Right lung (tissue), 5 donors: ENCODE data around the gene ROR2. TPM values are rescaled to one million over a fixed set of nuclear protein-coding genes. Genes with fewer than 3 reads are reported as not detected.

Experiments
- DNase-seq, 2 donors: peaks; one replicate each; pipeline ENCODE4 v3.0.0-alpha.2; 2013
- polyA plus RNA-seq, 5 donors: library from polyadenylated mRNA; unstranded; fragments of 120-200 nt; gene quantifications; one replicate each; pipeline versions ENCODE4 v1.2.1 to v1.2.3, GENCODE V29; 2013; ENCODE audit warnings: inconsistent platforms in 1 of 5, low replicate concordance in 1 of 5; ENCODE audit not compliant: insufficient read length in 5 of 5, insufficient read depth in 1 of 5

The ROR2 gene
- polyA plus RNA-seq, 5 donors = 24.4 to 33.5 (median 29.7) TPM

DNA sequence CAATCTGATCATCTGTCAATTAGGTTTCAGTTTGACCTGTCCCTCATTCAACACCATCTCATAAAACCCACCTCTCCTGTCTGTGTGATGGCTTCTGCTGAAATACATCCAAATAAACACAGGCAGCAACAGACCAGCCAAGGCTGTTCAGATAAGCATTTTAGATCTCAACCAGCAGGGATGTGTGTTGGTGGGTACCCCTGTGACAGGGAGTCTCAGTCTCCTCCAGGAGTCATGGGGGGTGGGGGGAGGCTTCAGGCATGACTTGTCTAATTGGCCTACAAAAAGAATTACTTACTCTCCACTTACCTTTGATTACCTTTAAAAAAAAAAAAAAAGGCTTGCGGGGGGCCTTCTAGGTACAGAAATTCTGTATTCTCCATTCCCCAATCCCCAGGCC lies 65.9 kb downstream of the ROR2 start:
- no peak for DNase-seq

DNA sequence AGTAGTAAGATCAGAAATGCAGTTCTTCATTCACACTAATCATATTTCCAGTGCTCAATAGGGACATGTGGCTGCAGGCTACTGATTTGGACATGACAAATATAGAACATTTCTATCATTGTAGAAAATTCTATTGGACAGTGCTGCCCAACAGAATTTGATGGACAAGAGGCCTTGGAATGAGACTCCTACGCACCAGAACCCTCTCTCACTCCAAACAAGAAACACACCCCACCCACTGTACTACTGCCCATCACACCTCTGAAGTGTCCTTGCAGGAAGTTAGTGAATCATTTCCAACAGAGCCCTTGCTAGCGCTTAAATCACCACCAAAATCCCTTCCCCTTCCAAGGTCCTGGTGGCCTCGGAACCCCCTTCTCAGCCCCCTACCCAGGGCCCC lies 66.5 kb downstream of the ROR2 start:
- no peak for DNase-seq

- no peak for DNase-seq
These were observed 67.4 kb downstream of the ROR2 start for GRCh38 chr9:91882627-91883026.

DNA sequence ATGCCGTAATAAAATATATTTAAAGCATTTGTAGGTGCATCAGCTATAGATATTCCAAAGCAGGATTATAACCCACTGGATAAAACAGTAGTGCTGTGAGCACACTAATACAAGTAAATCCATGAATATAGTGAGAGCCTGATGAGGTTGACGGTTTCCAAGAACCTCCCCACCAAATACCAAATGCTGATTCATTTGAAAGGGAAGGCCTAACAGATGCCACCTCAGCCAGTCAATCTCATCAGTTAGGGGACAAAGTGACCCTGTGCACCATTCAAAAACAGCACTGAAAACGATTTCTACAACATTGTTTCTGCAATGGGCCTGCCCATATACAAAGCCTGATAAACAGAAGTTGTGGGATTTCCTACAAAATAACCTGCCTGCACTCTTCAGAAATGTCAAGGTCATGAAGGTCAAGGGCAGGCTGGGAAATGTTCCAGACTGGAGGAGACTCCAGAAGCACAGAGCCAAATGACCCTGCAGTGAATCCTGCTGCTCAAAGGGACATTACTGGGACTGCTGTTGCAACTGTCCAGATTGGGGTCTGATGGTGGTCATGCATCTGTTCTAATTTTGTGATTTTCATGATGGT lies 69.6 kb downstream of the ROR2 start:
- DNase-seq = no peak

GRCh38 chr9:91879231-91879630 lies 70.8 kb downstream of the ROR2 start:
- no peak for DNase-seq

- DNase-seq = no peak
These were observed 76.4 kb downstream of the ROR2 start for GRCh38 chr9:91873637-91874051.

DNA sequence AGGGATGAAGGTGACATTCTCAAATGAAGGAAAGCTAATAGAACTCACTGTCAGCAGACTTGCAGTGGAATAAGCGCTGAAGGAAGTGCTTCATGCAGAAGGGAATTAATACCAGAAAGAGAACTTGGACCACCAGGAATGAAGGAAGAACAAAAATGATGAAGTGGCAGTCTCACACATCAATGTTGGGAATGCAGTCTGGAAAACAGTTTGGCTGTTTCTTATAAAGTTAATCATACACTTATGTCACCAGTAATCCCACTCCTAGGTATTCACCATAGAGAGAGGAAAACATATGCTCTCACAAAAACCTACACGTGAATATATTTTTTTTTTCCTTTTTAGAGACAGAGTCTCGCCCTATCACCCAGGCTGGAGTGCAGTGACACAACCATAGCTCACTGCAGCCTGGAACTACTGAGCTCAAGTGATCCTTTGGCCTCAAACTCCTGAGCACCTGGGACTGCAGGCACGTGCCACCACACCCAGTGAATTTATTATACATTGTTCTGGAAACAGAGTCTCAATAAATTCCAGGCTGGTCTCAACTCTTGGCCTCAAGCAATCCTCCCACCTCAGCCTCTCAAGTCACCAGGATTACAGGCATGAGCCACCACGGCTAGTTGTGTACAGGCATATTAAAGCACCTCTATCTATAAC lies 81.2 kb downstream of the ROR2 start:
- no peak for DNase-seq

DNA sequence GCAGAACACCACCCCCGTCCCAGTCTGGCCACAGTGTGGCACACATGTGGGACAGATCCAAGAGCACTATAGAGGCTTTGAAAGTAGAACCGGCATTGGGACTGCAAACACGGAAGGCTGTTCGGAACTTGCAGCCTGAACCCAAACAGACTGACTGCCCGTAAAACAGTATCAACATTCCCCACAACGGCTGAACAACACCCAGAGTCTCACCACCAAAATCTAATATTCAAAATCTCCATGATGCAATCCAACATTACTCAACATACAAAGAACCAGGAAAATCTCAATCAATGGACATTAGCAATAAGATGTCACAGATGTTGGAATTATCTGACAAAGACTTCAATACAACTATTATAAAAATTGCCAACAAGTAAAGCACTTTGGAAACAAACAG lies 82.3 kb downstream of the ROR2 start:
- DNase-seq = no peak

DNA sequence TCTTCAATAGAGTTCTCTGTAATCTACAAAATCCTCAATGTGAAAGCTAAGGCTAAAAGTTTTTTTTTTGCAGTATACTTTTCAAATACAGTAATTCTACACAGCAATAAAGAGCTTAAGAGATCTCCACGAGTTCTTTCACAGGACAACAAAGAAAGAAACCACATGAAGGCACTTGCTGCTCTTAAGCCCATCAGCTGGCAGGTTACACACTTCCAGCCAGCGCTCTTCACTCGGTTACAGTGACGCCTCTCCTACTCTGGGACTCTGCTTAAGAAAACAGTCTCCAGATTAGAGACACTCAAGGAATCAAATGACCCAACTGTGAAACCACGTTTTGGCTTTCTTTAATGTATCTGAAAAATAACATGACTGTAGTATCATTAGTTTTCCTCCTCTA lies 85.0 kb downstream of the ROR2 start:
- no peak for DNase-seq

DNA sequence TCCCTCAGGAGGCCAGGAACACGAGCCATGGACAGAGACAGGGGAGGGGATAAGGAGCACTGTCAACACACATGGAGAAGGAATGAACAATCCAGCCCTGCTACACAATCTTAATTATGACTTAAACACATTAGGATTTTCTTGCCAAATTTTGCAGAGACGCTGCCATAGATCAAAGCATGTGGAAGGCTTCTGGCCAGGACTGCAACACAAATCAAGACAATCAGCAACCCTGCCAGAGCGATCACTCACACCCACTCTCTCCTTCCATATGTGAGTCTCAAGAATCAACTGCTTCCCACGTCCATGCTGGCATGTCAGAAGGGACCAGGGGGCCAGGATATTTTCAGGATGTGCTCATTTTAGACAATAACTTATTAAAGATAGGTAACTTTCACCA lies 85.6 kb downstream of the ROR2 start:
- DNase-seq = no peak

DNA sequence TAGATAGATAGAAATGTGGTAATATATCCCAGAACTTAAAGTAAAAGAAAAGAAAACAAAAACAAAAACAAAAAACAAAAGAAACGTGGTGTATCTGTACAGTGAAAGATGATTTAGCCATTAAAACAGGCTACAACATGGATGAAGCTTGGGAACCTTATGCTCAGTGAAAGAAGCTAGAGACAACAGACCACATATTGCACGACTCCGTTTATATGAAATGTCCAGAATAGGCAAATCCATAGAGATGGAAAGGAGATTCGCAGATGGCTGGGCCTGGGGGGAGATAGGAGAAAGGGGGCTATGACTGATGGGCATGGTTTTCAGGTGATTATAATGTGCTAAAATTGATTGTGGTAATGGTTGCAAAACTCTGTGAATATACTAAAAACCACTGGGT lies 86.6 kb downstream of the ROR2 start:
- no peak for DNase-seq

- no peak for DNase-seq
These were observed 91.6 kb downstream of the ROR2 start for GRCh38 chr9:91858213-91859030.

DNA sequence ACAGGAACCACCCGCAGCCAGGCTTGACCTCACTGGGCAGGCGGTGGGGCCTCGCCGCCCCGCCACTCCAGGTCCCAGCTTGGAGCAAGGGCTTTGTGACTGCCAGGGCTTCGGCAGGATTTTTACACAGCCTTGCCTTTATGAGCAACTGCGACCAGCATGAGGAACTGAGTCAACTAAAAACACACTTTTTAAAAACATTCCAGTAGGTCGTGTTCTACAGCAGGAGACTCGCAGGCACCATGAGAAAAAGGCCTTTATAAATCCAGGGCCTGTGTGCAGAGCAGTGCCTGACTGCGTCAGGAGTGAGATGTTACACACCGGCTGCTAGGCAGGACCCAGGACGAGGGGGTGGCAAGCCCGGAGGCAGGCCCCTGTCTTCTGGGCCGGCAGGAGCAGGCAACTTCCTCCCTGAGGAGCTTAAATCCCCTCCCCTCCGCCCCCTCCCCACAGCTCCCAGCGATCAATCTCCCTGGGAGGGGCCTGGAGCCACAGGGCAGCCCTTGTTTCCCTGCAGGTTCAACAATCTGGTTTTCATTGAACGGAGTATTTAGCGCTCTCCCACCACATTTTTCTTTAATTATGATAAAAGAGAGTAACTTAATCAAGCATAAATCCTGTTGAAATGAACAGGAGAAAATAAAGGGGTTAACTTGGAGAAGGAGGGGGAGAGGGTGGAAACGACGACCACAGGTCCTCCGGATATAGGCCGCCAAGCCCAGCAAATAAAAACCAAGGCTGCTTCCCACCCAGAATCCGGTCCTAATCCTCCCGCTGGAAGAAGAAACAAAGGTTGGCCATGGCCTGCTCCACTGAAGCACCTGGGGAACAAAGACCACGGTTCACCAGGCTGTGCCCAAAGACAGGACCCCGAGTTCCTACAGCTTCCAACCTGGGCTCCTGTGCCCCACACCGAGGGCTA lies 92.5 kb downstream of the ROR2 start:
- DNase-seq = no peak

- no peak for DNase-seq
These were observed 93.6 kb downstream of the ROR2 start for GRCh38 chr9:91856419-91856818.

DNA sequence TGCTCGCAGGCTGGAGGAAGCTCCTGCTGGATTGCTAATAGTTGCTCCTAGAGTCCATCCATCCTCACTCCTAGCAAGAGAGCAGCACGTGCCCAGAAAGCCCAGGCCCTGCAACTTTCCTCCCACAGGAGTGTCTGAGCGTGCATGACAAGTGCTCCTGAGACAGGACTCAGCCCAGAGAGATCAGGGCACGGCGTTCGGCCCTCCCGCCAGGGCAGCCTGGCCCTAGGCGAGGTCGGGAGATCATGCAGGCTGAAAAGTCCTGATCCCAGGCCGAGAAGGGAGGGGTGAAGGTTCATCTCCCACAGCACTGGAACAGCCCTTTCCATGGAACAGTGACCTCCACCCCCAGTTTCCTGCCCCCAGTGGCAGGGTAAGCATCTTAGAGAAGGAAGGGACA lies 94.8 kb downstream of the ROR2 start:
- no peak for DNase-seq

GRCh38 chr9:91852801-91853347 lies 97.2 kb downstream of the ROR2 start:
- DNase-seq = no peak

GRCh38 chr9:91849694-91850093 lies 100.3 kb downstream of the ROR2 start:
- no peak for DNase-seq

- DNase-seq = no peak
These were observed 101.9 kb downstream of the ROR2 start for GRCh38 chr9:91848146-91848545.

- no peak for DNase-seq
These were observed 102.4 kb downstream of the ROR2 start for GRCh38 chr9:91847581-91848091.

DNA sequence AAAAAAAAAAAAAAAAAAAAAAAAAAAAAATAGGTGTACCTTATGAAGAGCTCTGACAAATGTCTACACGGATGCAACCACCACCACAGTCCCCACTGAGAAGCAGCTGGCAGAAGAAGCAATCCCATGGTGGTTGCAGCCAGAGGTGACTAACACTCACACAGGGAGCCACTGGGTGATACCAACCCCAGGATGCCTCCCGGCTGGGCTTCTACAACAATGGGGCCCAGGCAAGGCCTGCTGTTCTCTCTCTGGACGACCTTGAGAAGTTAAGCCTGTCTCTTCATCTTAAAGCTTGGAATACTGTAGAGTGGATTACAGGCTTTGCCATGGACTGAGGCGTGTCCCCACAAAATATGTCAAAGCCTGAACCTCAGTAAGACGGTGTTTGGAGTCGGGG lies 104.1 kb downstream of the ROR2 start:
- DNase-seq = no peak

GRCh38 chr9:91844701-91845291 lies 105.2 kb downstream of the ROR2 start:
- no peak for DNase-seq
